SK-N-SH (cell line): ENCODE measurements around the gene UTY. TPM values are rescaled to one million over a fixed set of nuclear protein-coding genes. Genes with fewer than 3 reads are reported as not detected.
"Not testable (repeated sequence)": the region's sequence is repeated elsewhere in the genome, so short reads cannot be mapped to it uniquely, and the experiment has no call there.

Source experiments
- CTCF ChIA-PET: fragments of 300-600, 350-600 bp; formaldehyde crosslinking; extraction: SDS; loops from one replicate; lab custom pipeline; 2021; lab: Yijun Ruan, JAX
- POLR2A ChIA-PET: fragments of 350-600 bp; sonication (Branson Sonifier 250); formaldehyde crosslinking; extraction: SDS; loops from one replicate; lab custom pipeline; 2020; ENCODE audit warnings: antibody characterized with exemption, inconsistent platforms; lab: Yijun Ruan, JAX
- DNase-seq: peaks from one replicate; pipeline ENCODE4 v3.0.0; 2012
- H2AFZ ChIP-seq: fragments of 200-600 bp; sonication (generic); 2 replicates; pipeline ENCODE4 v1.8.1; 2016; ENCODE audit warnings: antibody characterized with exemption, mild to moderate bottlenecking, low read depth
- H3F3A ChIP-seq: fragments of 200-600 bp; sonication (generic); replicated peaks from 2 replicates; pipeline ENCODE3; 2016; ENCODE audit warnings: antibody characterized with exemption, mild to moderate bottlenecking; ENCODE audit not compliant: insufficient read depth
- H3K27ac ChIP-seq, 2 experiments: fragments of 200-500 bp in 1 of 2; fragments of 200-600 bp in 1 of 2; sonication (Bioruptor generic) in 1 of 2; sonication (generic), shearing (Covaris generic) in 1 of 2; 2 replicates each; pipeline versions ENCODE4 v1.5.1 to v1.6.1; 2014 to 2016; ENCODE audit warnings: low read depth in 2 of 2, inconsistent platforms in 1 of 2, low read length in 1 of 2, mild to moderate bottlenecking in 1 of 2, mixed read lengths in 1 of 2
- H3K27me3 ChIP-seq: fragments of 200-600 bp; sonication (generic), shearing (Covaris generic); 2 replicates; pipeline ENCODE4 v1.6.1; 2016; ENCODE audit warnings: mixed run types; ENCODE audit not compliant: insufficient read depth
- H3K36me3 ChIP-seq, 2 experiments: fragments of 200-500 bp in 1 of 2; fragments of 200-600 bp in 1 of 2; sonication (Bioruptor generic) in 1 of 2; sonication (generic) in 1 of 2; replicated peaks in 1 of 2; 2 replicates each; pipeline versions ENCODE3 to v1.5.1; 2014 to 2016; ENCODE audit warnings: low read length in 1 of 2, mild to moderate bottlenecking in 1 of 2; ENCODE audit not compliant: insufficient read depth in 2 of 2, control insufficient read depth in 1 of 2
- H3K4me1 ChIP-seq, 2 experiments: fragments of 200-500 bp in 1 of 2; fragments of 200-600 bp in 1 of 2; sonication (Bioruptor generic) in 1 of 2; sonication (generic), shearing (Covaris generic) in 1 of 2; 2 replicates each; pipeline versions ENCODE4 v1.5.1 to v1.6.1; 2014 to 2016; ENCODE audit warnings: low read depth in 1 of 2, low read length in 1 of 2, mixed run types in 1 of 2; ENCODE audit not compliant: insufficient read depth in 2 of 2, control insufficient read depth in 1 of 2
- H3K4me2 ChIP-seq: fragments of 200-600 bp; sonication (generic), shearing (Covaris generic); 2 replicates; pipeline ENCODE4 v1.6.1; 2017; ENCODE audit warnings: mixed run types
- H3K4me3 ChIP-seq, 2 experiments: fragments of 200-500 bp in 1 of 2; fragments of 200-600 bp in 1 of 2; sonication (Bioruptor generic) in 1 of 2; sonication (generic), shearing (Covaris generic) in 1 of 2; 2 replicates each; pipeline versions ENCODE4 v1.5.1 to v1.8.1; 2014 to 2016; ENCODE audit warnings: low read depth in 2 of 2, inconsistent platforms in 1 of 2, low read length in 1 of 2, mild to moderate bottlenecking in 1 of 2, mixed read lengths in 1 of 2, moderate library complexity in 1 of 2
- H3K79me2 ChIP-seq: fragments of 200-600 bp; sonication (generic); 2 replicates; pipeline ENCODE4 v1.8.1; 2017; ENCODE audit warnings: mild to moderate bottlenecking; ENCODE audit not compliant: insufficient read depth
- H3K9ac ChIP-seq: fragments of 200-600 bp; sonication (generic); 2 replicates; pipeline ENCODE4 v1.6.1; 2017; ENCODE audit warnings: mixed run types
- H3K9me2 ChIP-seq: fragments of 200-600 bp; sonication (generic); 2 replicates; pipeline ENCODE4 v1.6.1; 2017; ENCODE audit warnings: mixed run types
- H3K9me3 ChIP-seq: fragments of 200-600 bp; sonication (generic); 2 replicates; pipeline ENCODE4 v1.6.1; 2017; ENCODE audit warnings: mixed run types, mild to moderate bottlenecking, moderate library complexity
- H4K20me1 ChIP-seq: fragments of 200-600 bp; sonication (generic); 2 replicates; pipeline ENCODE4 v1.6.1; 2017; ENCODE audit warnings: mild to moderate bottlenecking, mixed run types; ENCODE audit not compliant: insufficient read depth
- ELF1 ChIP-seq: IDR thresholded peaks from 2 replicates; pipeline ENCODE4 v1.4.0; 2012
- EP300 ChIP-seq, 2 experiments: IDR thresholded peaks; 2 replicates each; pipeline versions ENCODE4 v1.4.0 to v1.6.1; 2012; ENCODE audit warnings: borderline replicate concordance in 1 of 2, low read depth in 1 of 2, low read length in 1 of 2
- FOSL2 ChIP-seq: IDR thresholded peaks from 2 replicates; pipeline ENCODE4 v1.4.0; 2012; ENCODE audit warnings: low read depth, mild to moderate bottlenecking, moderate library complexity, borderline replicate concordance
- FOXJ3 ChIP-seq: sonication (generic); formaldehyde crosslinking; IDR thresholded peaks from 2 replicates; pipeline ENCODE4 v1.5.1; 2020; ENCODE audit warnings: mild to moderate bottlenecking, missing genetic modification reagents
- GABPA ChIP-seq: IDR thresholded peaks from 2 replicates; pipeline ENCODE4 v1.4.0; 2012; ENCODE audit warnings: low read depth, mild to moderate bottlenecking
- MEF2A ChIP-seq: IDR thresholded peaks from 2 replicates; pipeline ENCODE4 v1.4.0; 2012; ENCODE audit warnings: low read depth, borderline replicate concordance
- NRF1 ChIP-seq: IDR thresholded peaks from 2 replicates; pipeline ENCODE4 v1.6.1; 2012; ENCODE audit warnings: low read depth, mild to moderate bottlenecking, low read length
- POLR2AphosphoS5 ChIP-seq: IDR thresholded peaks from 2 replicates; pipeline ENCODE4 v1.6.1; 2012; ENCODE audit warnings: low read depth, low read length
- RAD21 ChIP-seq: IDR thresholded peaks from 2 replicates; pipeline ENCODE4 v1.6.1; 2012; ENCODE audit warnings: mild to moderate bottlenecking, low read length
- RCOR1 ChIP-seq: fragments of 150-350 bp; IDR thresholded peaks from 2 replicates; pipeline ENCODE4 v1.6.1; 2017; ENCODE audit warnings: antibody characterized with exemption, low read length
- RFX5 ChIP-seq: IDR thresholded peaks from 2 replicates; pipeline ENCODE4 v1.6.1; 2012; ENCODE audit warnings: mild to moderate bottlenecking, improper control_type of control experiment, low read length
- SIN3A ChIP-seq: IDR thresholded peaks from 2 replicates; pipeline ENCODE4 v1.6.1; 2012; ENCODE audit warnings: low read depth, mild to moderate bottlenecking, low read length, moderate library complexity, borderline replicate concordance
- WGBS: methylation state at CpG from one replicate; pipeline ENCODE4 v1.1.6; 2017; ENCODE audit warnings: low lambda C conversion rate; 5-methylcytosine and 5-hydroxymethylcytosine counted together
- polyA plus RNA-seq, 3 experiments: library from polyadenylated mRNA; depleted of rRNA; stranded (reverse); fragments of >200 nt; gene quantifications; 2 replicates each; pipeline ENCODE4 v1.2.3, GENCODE V29; 2012
- TF ChIP-seq, protein P1 (sequence below): IDR thresholded peaks from 2 replicates; pipeline ENCODE4 v1.4.0; 2012; ENCODE audit warnings: low read depth, borderline replicate concordance
- TF ChIP-seq, protein P2 (sequence below): fragments of 200-600 bp; sonication (generic); IDR thresholded peaks from 2 replicates; pipeline ENCODE4 v1.6.1; 2017; ENCODE audit warnings: antibody characterized with exemption, mild to moderate bottlenecking, moderate library complexity
- TF ChIP-seq, protein P3 (sequence below): IDR thresholded peaks from 2 replicates; pipeline ENCODE4; 2012

UTY gene
- polyA plus RNA-seq, 1 of the 3 experiments (the other 2 are of a cell fraction): not detected

DNA sequence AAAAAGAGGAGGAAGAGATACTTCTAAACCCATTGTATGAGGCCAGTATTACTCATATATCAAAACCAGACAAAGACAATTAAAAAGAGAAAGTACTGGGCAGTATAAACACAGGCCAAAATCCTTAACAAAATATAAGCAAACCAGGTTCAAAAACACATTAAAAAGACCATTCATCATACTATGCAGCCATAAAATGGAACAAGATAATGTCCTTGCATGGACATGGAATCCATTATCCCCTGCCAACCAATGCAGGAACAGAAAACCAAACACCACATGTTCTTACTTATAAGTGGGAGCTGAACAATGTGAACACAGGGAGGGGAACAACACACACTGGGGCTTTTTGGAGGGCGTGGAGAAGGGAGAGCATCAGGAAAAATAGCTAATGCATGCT, 188.6 kb downstream of the UTY start:
- no peak for TF ChIP-seq RCOR1
- TF ChIP-seq FOXJ3: no peak
- TF ChIP-seq, protein P1, sequence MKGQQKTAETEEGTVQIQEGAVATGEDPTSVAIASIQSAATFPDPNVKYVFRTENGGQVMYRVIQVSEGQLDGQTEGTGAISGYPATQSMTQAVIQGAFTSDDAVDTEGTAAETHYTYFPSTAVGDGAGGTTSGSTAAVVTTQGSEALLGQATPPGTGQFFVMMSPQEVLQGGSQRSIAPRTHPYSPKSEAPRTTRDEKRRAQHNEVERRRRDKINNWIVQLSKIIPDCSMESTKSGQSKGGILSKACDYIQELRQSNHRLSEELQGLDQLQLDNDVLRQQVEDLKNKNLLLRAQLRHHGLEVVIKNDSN: no peak
- TF ChIP-seq, protein P2, sequence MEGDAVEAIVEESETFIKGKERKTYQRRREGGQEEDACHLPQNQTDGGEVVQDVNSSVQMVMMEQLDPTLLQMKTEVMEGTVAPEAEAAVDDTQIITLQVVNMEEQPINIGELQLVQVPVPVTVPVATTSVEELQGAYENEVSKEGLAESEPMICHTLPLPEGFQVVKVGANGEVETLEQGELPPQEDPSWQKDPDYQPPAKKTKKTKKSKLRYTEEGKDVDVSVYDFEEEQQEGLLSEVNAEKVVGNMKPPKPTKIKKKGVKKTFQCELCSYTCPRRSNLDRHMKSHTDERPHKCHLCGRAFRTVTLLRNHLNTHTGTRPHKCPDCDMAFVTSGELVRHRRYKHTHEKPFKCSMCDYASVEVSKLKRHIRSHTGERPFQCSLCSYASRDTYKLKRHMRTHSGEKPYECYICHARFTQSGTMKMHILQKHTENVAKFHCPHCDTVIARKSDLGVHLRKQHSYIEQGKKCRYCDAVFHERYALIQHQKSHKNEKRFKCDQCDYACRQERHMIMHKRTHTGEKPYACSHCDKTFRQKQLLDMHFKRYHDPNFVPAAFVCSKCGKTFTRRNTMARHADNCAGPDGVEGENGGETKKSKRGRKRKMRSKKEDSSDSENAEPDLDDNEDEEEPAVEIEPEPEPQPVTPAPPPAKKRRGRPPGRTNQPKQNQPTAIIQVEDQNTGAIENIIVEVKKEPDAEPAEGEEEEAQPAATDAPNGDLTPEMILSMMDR: no peak
- TF ChIP-seq POLR2AphosphoS5: no peak
- TF ChIP-seq NRF1: no peak
- TF ChIP-seq MEF2A: no peak
- TF ChIP-seq RAD21: no peak
- no peak for TF ChIP-seq RFX5
- TF ChIP-seq SIN3A: no peak
- TF ChIP-seq ELF1: no peak
- TF ChIP-seq GABPA: no peak
- no peak for TF ChIP-seq FOSL2
- no peak for TF ChIP-seq EP300 (IDR thresholded peaks at IDR 0.05; ENCODE audit: borderline replicate concordance in 1 of 2, low read depth in 1 of 2, low read length in 1 of 2)
- TF ChIP-seq, protein P3, sequence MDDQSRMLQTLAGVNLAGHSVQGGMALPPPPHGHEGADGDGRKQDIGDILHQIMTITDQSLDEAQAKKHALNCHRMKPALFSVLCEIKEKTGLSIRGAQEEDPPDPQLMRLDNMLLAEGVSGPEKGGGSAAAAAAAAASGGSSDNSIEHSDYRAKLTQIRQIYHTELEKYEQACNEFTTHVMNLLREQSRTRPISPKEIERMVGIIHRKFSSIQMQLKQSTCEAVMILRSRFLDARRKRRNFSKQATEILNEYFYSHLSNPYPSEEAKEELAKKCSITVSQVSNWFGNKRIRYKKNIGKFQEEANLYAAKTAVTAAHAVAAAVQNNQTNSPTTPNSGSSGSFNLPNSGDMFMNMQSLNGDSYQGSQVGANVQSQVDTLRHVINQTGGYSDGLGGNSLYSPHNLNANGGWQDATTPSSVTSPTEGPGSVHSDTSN: no peak
- DNase-seq: no peak
- Histone ChIP-seq H3K4me1 (no peaks in the 10 kb centered on the region), H3K4me2 (no peak overlapping the region), H3K27ac (no peak overlapping the region), H3K9me2 (no peaks in the 10 kb centered on the region), H3F3A (no peaks in the 10 kb centered on the region), H3K9me3 (no peaks in the 10 kb centered on the region), H3K9ac (no peak overlapping the region), H3K27me3 (no peaks in the 10 kb centered on the region), H2AFZ (no peak overlapping the region), H4K20me1 (no peaks in the 10 kb centered on the region), H3K36me3 (no peaks in the 10 kb centered on the region), H3K4me3 (no peak overlapping the region), H3K79me2 (no peaks in the 10 kb centered on the region)
- POLR2A ChIA-PET: no interaction called here
- CTCF ChIA-PET: no interaction called here
- WGBS: no CpG with 5 or more reads among the region's 1 CpG

DNA sequence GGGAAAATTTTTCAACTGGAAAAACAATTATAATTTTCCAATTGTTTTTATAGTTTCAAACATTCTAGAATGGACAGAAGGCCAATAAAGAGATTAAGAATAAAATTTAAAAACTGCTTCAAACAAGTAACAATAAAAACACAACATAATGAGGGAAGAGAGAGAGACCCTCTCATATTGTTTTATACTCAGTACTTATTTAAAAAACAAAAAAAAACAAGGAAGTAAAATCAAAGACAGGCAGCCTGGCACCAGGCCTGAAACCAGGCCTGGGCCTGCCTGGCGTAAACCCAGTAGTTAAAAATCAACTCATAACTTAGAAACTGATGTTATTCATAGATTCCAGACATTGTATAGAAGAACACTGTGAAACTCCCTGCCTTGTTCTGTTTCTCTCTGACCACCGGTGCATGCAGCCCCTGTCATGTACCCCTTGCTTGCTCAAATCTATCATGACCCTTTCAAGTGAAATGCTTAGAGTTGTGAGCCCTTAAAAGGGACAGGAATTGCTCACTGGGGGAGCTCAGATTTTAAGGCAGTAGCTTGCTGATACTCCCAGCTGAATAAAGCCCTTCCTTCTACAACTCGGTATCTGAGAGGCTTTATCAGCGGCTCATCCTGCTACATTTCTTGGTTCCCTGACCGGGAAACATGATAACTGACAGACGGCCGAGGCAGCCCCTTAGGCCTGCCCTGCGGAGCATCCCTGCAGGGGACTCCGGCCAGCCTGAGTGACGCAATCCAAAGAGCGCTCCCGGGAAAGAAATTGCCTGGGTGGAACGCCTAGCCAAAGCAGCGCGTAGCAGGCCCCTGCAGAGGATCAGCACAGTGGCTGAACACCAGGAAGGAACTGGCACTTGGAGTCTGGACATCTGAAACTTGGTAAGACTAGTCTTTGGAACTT, 197.4 kb downstream of the UTY start:
- H3K4me3 ChIP-seq, H4K20me1 ChIP-seq, H2AFZ ChIP-seq, H3F3A ChIP-seq, H3K4me1 ChIP-seq, H3K9me3 ChIP-seq, H3K4me2 ChIP-seq, H3K79me2 ChIP-seq, DNase-seq, H3K9ac ChIP-seq, CTCF ChIA-PET, H3K36me3 ChIP-seq, H3K27me3 ChIP-seq, H3K9me2 ChIP-seq, POLR2A ChIA-PET, H3K27ac ChIP-seq: not testable (repeated sequence)
- WGBS: no CpG with 5 or more reads among the region's 15 CpGs
